Fibroblast of villous mesenchyme (primary cell): ENCODE measurements around the gene HES4. TPM values are rescaled to one million over a fixed set of nuclear protein-coding genes. Genes with fewer than 3 reads are reported as not detected.

Experiments used
- DNase-seq: peaks from one replicate; pipeline ENCODE4 v3.0.0-alpha.2; 2010; ENCODE audit warnings: low read depth
- H3K4me3 ChIP-seq: 2 replicates; pipeline ENCODE4 v1.5.1; 2011; ENCODE audit warnings: low read depth, mild to moderate bottlenecking, low read length
- CTCF ChIP-seq: IDR thresholded peaks from 2 replicates; pipeline ENCODE4 v1.5.1; 2012; ENCODE audit warnings: low read depth, mild to moderate bottlenecking, low read length; ENCODE audit not compliant: insufficient read depth
- total RNA-seq: library from RNA; depleted of rRNA; stranded (reverse); fragments of >200 nt; gene quantifications from 2 replicates; pipeline ENCODE4 v1.2.3, GENCODE V29; 2012

The HES4 gene
- total RNA-seq, 1 donor, result 2.2 TPM

- DNase-seq, result peak; percentile 63
- no peak for TF ChIP-seq CTCF
- peak within 1 kb of the TSS; percentile 62 for H3K4me3 ChIP-seq
These were observed 39.4 kb downstream of the HES4 start, which contains the start of gene KLHL17 for GRCh38 chr1:960363-961131. KLHL17 (plus strand) TSS chr1:960584; CDS start chr1:960694, 110 bp downstream.

GRCh38 chr1:959731-960362, 40.0 kb downstream of the HES4 start:
- TF ChIP-seq CTCF, result no peak
- DNase-seq, result no peak
- H3K4me3 ChIP-seq, result peak overlapping the region; percentile 62

GRCh38 chr1:958823-959730, 40.8 kb downstream of the HES4 start, which contains the start of gene NOC2L:
NOC2L (minus strand) TSS chr1:959256; CDS start chr1:959240, 16 bp downstream.
- TF ChIP-seq CTCF, result no peak
- DNase-seq, result peak; percentile 88
- H3K4me3 ChIP-seq, result peak within 1 kb of the TSS; percentile 99

- no peak for DNase-seq
- no peak overlapping the region for H3K4me3 ChIP-seq
- no peak for TF ChIP-seq CTCF
These were observed 43.3 kb downstream of the HES4 start for GRCh38 chr1:956636-957035.

GRCh38 chr1:955474-955873, 44.4 kb downstream of the HES4 start:
- no peak for TF ChIP-seq CTCF
- no peak overlapping the region for H3K4me3 ChIP-seq
- DNase-seq, result no peak

GRCh38 chr1:954927-955326, 45.0 kb downstream of the HES4 start:
- H3K4me3 ChIP-seq, result no peak overlapping the region
- no peak for TF ChIP-seq CTCF
- DNase-seq, result no peak
